GM18499 (cell line): ENCODE data around the gene GPR108.
"Not testable (repeated sequence)": the region's sequence is repeated elsewhere in the genome, so short reads cannot be mapped to it uniquely, and the experiment has no call there.

Source experiments
- ATAC-seq: cut with Tn5 transposase; IDR thresholded peaks from one replicate; pipeline ENCODE4 v1.9.1; 2021; ENCODE audit warnings: moderate number of reproducible peaks; ENCODE audit not compliant: insufficient read depth, unreplicated experiment

The GPR108 gene

DNA sequence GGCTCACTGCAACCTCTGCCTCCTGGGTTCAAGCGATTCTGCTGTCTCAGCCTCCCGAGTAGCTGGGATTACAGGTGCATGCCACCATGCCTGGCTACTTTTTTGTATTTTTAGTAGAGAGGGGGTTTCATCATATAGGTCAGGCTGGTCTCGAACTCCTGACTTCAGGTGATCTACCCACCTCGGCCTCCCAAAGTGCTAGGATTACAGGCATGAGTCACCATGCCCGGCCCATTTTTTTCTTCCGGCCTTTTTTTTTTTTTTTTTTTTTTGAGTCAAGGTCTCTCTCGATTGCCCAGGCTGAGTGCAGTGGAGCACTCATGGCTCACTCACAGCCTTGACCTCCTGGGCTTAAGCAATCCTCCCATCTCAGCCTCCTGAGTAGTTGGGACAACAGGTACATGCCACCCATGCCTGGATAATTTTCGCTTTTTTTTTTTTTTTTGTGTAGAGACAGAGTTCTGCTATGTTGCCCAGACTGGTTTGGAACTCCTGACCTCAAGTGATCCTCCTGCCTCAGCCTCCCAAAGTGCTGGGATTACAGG lies 24.9 kb upstream of the GPR108 start:
- not testable (repeated sequence) for ATAC-seq

DNA sequence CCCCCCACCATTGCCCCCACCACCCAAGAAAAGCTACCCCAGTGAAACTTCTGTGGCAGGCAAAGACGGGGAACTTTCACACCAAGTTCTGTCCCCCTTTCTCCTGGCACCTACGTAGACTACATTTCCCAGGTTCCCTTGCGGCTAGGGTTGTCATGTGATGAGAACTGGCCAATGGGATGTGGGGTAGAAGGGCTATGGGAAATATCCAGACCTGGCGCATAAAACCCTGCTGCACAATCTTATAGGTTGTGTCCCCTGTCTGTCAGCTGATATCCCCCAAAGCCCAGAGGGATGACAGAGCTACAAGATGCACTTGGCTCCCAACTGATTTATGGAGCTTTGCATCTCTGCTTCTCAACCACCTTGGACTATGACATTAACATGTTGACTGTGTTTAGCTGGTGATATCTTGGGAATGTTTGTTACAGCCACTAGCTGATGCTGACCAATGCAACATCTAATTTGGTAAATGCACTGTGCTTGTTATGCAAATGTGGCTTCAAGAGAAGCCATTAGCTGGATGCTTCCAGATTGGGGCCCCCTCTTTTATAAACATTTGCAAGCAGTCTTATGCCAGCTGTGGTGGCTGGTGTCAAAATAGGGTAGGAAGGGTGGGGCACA lies 23.8 kb upstream of the GPR108 start:
- no peak for ATAC-seq

DNA sequence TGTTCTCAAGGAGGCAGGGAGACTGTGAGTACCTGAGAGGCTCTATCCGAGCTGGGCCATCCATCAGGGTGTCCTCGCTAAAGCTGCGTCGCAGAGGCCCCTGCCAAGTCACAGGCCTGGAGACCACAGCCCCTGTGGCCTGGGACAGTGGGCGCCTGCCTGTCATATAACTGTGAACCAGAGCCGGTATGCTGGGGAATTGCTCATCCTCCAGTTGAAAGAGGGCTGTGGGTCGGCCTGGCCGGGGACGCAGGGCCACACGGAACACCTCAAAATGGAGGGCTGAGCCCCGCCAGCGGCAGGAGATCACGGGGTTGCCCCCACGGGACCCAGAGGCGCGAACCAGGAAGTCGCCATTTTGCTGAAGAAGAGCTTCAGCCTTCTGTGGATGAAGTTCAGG lies 23.2 kb upstream of the GPR108 start:
- no peak for ATAC-seq

DNA sequence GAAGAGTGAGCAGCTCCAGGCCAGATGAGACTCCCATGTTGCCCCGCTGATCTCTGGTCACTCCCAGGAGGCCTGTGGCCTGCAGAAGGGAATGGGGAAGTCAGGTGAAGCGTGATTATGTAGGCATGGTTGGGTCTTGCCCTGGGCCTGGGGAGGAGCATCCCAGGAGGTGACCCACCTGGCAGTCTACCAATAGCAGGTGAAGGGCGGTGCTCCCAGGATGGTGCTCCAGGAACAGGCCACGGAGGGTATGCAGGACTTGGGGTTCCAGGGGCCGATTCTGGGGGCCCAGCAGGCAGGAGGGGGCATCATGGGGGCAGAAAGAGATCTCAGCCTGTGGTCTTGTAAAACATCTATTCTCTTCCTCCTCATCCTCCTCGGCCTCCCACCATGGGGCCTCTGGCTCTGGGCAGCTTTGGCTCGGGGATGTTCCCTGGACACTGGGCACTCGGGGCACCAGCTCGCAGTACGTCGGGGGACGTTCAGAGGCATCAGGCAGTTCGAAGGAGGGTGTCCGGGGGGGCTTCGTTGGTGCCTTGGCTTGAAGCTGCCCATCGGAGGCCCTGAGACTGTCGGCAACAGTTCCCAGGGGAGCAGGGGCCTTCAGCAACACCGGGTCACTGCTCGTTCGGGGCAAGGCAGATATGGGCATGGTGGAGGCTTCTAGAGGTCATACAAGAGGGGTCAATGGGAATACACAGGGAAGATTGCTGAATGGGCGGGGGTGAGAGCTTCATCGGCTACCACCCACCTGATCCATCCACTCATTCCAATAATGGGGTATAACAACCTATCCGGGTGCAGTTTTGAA lies 17.5 kb upstream of the GPR108 start:
- no peak for ATAC-seq

DNA sequence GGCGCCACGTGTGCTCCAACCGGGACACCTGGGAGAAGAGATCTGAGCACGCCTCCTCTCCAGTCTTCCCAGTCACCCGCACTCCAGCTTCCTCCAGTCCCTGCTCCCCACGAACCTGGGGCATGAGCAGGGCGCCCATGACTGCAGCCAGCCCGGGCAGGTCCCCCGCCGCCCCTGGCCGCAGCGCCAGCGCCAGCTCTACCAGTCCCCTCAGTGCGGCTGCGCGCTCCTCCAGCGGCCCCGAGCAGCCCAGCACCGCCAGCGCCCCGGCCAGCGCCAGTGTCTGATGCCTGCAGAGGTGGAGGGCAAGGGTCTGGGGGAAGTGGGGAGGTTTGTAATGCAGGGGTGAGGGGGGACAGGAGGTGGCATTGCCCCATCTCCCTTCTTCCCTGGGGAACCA lies 16.8 kb upstream of the GPR108 start:
- ATAC-seq = no peak

DNA sequence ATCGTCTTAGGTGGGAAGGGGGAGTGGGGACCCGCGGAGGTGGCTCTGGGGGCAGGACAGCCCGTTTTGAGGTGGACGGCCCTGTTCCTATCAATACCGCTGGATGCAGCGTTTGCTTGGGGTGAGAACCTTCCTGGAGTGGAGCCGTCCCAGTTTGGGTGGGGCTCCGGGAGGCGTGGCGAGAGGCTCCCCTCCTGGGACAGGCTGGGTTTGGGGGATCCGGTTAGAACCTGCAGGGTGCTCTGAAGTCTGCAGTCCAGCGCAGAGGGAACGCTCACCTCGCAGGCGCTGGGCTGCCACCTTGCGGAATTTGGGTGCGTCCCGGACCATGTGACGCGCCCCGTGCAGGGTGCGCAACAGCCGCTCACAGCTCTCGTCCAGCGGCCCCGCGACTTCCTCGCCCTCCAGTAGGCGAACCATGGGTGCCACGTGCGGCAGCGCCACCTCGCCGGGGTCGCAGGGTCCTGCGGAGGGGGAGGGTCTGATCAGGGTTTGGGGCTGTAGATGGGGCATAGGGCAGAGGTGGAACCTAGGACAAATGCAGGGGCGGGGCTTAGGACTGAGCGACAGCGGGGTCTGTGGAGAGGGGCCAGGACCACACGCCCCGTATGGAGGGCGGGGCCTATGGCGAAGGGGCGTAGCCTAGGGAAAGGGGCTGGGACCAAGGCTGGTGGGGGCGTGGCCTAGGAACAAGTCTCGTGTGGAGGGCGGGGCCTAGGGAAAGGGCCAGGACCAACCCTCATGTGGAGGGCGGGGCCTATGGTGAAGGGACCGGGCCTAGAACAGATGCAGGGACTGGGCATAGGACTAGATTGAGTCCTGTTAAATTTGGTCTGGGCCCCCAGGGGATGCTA lies 16.0 kb upstream of the GPR108 start:
- ATAC-seq = no peak

DNA sequence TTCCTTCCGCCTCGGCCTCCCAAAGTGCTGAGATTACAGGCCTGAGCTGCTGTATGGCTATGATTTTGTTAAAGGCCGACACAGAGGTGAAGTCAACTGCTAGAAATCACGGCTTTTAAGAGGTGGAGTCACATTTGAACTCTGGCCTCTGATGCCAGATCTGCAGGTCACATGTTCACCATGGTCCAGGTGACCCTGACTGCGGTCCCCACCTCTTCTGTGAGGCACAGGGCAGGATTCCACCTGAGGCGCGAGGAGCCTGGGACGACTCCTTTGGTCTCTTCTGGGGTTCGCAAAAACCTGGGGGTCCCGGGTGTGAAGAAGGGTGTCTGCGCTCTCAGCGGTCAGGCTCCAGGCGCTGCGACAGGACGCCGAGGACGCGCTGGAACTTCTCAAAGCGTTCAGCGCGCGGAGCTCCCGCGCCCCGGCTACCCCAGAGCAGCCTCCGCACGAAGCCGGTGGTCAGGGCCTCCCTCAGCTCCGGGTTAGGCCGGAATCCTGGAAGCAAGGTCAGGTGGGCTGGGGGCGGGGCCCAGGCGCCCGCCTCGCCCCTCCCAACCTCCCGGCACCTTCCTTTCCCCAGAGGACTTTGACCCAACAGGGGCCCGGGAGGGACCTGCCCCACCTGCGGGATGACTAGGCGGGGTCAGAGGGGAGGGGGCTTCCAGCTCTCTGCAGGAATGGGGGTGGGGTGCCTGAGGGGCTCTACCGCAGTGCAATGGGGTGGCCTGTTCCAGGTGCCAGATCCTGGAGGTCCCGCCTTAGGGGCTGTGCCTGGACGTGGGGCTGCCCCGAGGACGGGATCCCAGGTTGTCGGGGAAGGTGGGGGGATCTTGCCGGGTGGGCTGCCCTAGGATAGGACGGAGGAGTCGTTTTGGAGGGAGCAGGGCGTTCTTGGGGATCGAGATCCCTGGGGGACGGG lies 15.1 kb upstream of the GPR108 start:
- no peak for ATAC-seq

DNA sequence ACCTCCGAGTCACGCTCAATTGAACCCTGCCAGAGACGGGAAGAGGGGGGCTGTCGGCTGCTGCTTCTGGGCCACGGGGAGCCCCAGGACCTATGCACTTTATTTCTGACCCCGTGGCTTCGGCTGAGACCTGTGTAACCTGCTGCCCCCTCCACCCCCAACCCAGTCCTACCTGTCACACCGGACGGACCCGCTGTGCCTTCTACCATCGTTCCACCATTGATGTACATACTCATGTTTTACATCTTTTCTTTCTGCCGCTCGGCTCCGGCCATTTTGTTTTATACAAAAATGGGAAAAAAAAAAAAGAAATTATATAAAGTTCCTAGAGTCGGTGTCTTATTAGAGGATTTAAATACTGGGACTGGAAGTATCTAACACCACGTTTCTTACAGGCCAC lies 13.8 kb upstream of the GPR108 start:
- ATAC-seq = no peak

DNA sequence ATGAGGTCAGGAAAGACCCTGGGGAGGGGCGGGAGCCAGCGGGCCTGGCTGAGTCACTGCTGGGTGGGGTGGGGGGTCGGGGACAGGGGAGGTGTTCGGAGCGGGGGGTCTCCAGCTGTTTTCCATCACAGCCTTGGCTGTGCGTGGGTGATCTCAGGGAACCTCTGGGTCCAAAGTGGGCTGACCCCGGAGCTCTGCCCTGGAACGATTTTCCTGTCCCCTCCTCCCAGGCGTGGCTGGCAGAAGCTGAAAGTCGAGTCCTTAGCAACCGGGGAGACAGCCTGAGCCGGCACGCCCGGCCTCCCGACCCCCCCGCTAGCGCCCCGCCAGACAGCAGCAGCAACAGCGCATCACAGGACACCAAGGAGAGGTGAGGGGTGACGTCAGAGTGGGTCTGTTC lies 12.7 kb upstream of the GPR108 start:
- no peak for ATAC-seq

DNA sequence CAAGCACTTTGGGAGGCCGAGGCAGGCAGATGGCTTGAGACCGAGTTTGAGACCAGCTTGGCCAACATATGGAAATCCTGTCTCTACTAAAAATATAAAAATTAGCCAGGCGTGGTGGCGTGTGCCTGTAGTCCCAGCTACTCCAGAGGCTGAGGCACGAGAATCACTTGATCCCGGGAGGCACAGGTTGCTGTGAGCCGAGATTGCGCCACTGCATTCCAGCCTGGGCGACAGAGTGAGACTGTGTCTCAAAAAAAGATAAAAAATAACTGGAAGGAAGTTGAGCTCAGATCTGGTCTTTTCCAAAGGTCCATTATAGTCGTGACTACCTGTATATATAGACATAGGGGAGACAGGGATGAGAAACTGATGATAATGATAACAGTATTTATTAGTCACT lies 11.2 kb upstream of the GPR108 start:
- not testable (repeated sequence) for ATAC-seq

DNA sequence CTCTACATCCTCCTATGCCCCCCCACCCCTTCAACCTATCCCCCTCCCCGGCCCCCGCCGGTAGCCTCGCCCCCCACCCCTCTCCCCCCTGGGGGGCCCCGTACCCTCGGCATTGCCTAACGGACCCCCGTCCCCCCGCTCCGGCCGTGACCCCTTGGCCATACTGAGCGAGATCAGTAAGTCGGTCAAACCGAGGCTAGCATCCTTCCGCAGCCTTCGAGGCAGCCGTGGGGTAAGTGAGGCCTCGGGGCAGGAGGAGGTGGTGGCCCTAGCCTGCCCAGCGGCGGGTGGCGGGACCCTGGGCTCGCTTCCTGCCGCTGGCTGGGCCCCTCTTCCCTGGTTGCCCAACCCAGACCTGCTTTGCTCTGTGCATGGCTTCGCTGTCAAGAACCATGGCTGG lies 8.6 kb upstream of the GPR108 start:
- ATAC-seq = no peak

DNA sequence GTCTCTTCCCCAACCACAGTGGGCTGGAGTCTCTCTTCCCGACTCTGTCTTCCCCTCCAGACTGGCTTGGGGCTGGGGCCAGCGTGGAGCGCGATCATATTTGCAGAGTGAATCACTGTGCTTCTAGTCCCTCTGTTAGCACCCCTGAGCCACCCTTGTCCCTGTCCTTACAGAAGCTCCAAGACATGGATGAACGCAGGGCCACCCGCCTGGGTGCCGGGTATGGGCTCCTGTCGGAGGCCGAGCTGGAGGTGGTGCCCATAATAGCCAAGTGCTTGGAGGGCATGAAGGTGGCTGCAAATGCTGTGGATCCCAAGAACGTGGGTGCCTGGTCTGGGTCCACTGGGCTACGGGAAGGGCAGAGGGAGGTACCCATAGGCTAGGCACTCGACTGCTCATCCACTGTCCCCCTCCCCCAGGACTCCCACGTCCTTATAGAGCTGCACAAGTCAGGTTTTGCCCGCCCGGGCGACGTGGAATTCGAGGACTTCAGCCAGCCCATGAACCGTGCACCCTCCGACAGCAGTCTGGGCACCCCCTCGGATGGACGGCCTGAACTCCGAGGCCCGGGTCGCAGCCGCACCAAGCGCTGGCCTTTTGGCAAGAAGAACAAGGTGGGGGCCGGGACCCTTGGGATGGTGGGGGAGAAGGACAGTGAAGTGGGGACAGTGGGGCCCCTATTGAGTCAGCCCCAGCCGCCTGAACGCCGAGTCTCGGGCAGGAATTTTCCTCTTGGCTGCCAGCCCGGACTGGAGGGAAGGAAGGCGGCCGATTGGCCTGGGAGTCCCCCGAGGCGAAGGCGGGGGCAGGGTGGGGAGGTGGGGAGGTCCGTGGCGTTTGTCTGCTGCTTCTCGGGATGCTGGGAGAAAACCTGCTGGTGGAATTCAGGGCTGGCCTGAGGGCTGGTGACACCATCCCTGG lies 7.3 kb upstream of the GPR108 start:
- ATAC-seq = no peak

DNA sequence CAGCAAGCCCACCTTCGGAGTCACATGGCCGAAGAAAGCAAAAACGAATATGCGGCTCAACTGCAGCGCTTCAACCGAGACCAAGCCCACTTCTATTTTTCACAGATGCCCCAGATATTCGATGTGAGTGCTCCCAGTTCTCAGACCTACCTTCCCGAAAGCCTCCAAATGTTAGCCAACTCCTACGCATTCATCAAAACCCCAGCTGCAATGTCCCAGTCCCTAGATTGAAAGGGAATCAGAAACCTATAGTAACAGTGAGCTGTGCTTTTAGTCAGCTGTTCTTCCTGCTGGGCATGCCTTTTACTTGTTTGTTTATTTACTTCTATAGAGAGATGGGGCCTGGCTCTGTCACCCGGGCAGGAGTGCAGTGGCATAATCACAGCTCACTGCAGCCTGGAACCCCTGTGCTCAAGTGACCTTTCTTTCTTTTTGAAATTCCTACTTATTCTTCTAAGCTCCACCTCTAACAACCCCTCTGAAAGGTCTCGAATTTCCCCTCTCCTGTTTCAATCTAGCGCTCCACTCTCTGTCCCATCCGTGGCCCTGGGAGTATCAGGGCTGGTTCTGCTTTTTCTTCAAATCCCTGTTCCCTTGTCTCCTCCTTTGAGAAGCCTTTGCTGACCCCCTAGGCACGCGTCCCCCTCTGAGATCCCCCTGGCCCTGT lies 6.5 kb upstream of the GPR108 start:
- no peak for ATAC-seq

DNA sequence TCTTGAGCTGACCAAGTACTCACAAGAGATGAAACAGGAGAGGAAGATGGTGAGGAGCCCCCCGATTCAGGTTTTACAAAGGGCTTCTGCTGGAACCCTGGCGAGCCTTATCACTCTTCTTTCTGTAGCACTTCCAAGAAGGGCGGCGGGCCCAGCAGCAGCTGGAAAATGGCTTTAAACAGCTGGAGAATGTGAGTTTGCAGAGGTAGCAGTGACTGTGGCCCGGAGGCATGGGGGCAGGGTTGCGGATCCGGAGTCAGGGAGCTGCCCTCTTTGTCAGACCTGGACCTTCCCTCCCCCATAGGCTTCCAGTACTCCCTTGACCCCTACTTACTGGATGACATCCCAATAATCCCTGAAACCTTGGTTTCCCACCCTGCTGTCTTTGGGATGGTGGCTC lies 5.7 kb upstream of the GPR108 start:
- no peak for ATAC-seq

DNA sequence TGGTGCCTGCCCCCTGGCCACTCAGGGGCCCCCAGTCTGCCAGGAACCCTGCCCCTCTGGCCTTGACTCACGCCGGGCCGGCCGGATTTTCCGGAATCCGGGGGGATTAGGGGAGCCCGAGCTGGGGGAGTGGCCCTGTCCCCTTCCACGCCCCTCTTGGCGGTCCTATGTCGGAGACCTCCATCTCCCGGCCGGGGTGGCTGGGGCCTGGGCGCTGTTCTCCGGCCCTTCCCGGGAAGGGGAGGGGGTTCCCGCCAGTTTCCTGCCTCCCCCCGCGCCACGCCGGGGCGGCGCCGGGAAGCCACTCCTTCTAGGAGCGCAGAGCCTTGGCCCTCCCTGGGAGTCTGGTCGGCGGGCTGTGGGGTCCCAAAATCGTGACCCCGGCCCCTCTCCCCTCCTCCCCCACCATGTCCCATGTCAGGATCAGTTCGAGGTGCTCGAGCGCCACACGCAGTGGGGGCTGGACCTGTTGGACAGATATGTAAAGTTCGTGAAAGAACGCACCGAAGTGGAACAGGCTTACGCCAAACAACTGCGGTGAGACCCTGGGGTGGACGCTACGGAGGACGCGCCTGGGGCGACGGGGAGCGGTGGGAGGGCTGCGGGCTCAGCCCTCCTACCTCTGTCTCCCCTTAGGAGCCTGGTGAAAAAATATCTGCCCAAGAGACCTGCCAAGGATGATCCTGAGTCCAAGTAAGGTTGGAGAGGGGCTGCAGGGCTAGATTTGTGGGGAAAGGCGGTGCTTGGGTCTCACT lies 3.4 kb upstream of the GPR108 start:
- ATAC-seq = no peak

DNA sequence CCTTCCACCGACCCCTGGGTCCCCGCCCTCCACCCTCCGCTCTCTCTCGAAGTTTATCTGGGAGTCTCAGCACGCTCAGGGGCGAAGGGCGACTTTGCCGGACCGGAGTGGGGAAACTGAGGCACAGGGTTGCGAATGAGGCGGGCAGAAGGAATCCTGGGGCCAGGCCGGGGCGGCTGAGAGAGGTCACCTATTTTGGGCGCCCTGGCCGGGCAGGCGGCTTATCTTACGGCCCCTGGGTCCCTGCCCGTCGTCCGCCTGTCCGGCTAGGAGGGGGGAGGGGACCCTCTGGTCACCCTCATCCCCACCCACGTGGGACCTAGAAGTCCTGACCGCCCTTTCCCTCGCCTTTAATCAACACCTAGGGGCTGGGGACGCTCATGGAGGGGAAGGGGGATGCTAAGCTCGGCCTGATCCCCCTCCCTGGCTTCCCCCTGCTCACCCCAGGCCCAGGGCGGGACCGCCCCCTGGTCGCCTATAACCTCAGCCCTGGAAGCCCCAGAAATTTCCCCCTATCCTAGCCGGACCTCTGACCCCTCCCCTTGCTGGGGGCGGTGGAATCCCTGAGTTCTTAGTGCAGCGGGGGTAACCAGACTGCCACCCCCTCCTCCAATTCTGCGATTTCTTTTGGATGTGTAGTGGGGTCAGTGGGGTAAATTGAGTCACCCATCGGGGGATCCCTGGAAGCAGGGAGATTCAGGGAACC lies 2.7 kb upstream of the GPR108 start:
- no peak for ATAC-seq

DNA sequence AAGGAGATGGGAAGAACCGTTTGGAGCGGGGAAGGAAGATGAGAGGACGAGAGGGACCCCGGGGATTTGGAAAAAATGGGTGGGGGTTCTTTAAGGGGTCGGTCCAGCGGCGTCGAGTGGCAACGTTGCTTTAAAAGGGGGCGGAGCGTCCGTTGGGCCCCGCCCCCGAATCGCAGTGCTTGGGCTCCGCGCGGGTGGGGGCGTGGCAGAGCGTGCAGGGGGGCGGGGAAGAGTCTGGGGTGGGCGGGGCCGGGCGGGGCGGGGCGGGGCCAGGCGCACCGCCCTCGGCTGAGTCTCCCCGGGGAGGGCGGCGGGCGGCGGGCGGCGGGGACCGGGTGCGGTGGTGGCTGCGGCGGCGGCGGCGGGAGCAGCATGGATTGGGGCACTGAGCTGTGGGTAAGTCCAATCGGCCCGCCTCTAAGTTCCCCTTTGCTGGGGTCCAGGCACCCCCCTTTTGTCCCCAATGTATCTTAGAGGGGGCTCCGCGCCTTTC lies 2.1 kb upstream of the GPR108 start, which contains the start of gene TRIP10:
Gene TRIP10 (plus strand): TSS at position 291 of the 493 bp plus-strand sequence. CDS start 82 bp downstream, at position 373.
- no peak for ATAC-seq
